DLD1 (cell line): ENCODE measurements around the gene OXCT1.
"Not testable (repeated sequence)": the region's sequence is repeated elsewhere in the genome, so short reads cannot be mapped to it uniquely, and the experiment has no call there.

Source experiments
- in situ Hi-C: cut with HindIII; loops from 2 replicates; pipeline ENCODE4 v1.10.0; 2017; ENCODE audit warnings: low sequenced_read_pairs

OXCT1 gene

DNA sequence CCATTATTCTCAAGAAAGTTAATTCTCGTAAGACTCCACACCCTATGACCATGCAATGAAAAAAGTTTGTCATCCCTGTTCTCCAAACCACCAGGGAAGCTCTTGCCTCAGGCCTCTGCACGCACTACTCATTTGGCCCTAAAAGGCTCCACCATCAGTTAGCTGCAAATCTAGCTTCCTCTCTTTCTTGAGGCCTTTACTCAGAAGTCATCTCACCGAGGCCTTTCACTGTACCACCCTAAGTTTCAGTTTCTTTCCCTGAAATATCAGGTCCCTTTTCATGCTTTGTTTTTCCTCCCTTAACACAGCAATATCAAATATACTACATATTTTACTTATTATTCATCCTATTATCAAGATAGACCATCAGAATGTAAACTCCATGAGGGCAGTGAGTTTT, 39.1 kb downstream of the OXCT1 start:
- in situ Hi-C loops, result no loop called here

DNA sequence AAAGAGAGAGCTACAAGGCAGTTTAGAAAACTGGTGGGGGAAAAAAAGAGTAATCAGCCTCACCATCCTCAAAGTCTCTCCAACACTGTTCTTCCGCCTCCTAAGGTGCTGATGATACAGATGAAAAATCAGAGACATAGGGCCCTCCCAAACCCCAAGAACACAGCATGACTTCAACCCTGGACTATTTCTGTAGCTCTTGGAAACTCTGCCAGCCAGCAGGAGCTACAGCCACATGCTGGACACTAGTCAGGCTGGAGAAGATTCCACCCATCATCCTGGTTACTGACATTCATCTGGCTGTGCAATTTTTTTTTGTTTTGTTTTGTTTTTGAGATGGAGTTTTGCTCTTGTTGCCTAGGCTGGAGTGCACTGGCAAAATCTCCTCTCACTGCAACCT, 42.4 kb downstream of the OXCT1 start:
- in situ Hi-C loops, result no loop called here

DNA sequence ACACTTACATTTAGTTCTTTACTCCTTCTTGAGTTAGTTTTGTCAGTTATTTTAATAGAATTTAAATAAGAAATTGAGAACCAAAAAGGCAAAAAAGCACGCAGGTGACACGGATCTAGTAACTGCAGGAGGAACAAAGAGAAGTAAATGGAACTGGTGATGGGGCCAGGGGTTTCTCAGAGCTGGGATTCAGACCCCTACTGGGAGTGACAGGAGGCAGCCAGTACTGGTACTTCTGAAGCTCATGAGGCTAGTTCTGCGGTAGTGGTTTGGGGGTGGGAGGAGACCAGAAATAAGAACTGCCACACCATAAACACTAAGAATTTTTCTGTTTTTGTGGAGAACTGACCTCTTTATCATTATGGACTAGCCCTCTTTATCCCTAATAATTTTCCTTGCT, 48.2 kb downstream of the OXCT1 start:
- in situ Hi-C loops, result no loop called here

DNA sequence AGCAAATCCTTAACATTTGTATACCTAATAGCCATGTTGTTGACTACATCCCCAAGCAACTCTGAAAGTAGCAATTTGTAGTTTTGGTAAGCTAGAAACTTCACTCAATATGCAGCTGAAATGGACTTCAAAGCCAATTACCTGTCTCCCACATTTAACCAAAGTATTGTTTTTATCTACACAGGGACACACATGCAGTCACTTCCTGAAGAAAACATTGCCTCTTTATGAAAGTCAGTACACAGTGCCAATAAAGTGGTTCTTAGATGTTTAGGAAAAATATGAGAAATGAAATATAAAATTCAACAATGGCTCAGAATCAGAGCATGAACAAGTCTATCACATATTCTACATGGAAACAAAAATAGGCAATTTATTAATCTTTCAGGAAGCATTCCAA, 49.2 kb downstream of the OXCT1 start:
- in situ Hi-C loops, result no loop called here

DNA sequence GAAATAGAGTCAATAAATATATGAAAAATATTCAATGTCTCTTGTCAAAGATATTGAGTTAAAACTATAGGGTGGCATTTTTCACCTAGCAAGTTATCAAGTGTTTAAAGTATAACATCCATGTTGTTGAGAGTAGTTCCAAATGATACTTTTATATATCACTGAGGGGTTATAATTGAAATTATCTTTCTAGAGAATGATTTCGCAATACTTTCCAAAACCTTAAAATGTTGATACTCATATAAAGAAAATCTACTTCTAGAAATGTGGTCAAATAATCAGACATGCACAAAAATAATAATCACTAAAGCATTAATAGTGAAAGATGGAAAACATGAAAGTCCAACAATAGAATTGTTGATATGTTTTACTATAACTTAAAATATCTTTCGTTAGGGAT, 50.1 kb downstream of the OXCT1 start:
- in situ Hi-C loops, result no loop called here

DNA sequence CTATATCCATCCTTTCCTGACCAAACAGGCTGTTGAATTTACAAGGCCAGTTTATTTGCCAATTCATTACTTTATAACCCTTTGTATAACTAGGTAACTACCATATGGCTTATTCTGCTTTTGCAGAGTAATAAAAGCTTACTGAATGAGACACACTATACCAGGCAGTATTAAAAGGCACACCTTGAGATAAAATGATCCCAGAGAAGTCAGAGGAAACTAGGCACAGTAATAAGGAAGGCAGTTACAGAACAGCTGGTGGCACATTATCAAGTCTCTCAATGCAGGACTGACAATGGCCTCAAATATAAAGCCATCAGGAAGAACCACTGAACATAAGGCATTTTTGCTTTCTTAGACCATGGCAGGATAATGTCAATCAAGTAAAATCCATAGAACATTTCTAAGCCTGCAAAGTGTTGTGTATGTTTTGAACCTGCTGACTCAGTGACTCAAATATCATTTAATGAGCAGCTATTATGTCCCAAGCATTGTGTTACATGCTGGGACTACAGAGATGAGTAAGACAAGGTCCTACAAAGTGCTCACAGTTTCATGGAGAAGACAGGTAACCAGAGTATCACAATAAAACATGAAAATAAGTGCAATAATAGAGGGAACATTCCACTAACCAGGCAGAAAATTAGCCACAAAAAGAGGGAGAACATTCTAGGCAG, 52.5 kb downstream of the OXCT1 start:
- in situ Hi-C loops, result no loop called here

DNA sequence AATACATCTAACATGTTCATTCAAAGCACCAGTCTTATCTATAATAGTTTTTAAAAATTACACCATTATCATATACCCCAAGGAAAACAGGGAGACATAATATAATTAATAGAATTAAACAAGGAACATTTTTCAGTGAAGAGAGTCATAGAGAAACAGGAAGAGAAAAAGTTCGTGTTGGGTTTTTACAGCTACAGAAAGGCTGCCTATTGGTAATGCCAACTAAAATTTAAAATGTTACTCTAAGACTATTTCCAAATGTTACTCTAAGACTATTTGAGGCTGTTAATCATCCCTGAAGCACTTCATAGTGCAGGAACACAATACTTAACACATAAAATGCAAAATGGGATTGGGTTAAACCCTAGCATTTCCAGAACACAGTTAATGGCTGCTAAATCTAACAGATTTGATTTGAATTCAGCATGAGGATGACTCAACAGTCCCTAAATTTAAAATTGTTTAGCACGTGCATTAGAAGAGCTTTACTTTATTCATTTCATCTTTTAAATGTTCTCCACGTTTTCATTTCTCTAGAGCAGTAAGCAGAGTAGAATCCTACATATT, 54.5 kb downstream of the OXCT1 start:
- in situ Hi-C loops, result no loop called here

DNA sequence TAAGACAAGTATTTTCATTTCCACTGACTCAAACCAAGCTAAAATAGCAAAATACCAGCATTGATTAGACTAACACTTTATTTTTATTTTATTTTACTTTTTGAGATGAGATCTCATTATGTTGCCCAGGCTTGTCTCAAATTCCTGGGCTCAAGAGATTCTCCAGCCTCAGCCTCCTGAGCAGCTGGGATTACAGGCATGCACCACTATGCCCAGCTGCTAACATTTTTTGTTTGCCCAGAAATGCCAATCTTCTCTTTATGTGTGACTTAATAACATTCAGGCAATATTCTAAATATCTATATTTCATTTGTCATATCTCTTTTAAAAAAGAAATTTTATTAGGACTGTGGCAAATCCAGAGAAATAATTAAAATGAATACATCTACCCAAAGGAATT, 55.0 kb downstream of the OXCT1 start:
- in situ Hi-C loops, result no loop called here

DNA sequence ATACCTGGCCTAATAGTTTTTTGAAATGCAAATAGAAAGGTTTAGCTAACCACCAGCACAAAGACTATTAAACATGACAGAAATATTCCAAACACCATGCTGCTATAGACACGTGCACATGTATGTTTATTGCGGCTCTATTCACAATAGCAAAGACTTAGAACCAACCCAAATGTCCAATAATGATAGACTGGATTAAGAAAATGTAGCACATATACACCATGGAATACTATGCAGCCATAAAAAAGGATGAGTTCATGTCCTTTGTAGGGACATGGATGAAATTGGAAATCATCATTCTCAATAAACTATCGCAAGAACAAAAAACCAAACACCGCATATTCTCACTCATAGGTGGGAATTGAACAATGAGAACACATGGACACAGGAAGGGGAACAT, 55.9 kb downstream of the OXCT1 start:
- in situ Hi-C loops, result not testable (repeated sequence)

DNA sequence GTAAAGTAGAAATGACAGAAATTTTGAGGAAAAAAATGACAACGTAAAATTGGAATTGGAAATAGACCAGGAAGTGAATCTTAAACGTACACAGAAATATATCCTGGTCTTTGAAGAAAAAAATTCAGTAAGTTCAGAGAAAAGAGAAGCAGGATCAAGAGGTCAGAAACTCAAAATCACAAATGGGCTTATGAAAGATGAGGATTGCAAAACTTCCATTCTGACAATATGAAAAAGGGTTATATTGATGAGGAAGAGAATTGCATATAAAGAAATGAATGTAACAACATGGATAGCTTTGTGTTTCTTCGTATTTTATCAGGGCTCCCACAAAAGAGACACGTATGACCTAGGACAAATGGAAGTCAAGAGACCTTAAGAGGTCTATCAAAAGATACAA, 58.1 kb downstream of the OXCT1 start:
- in situ Hi-C loops, result no loop called here

DNA sequence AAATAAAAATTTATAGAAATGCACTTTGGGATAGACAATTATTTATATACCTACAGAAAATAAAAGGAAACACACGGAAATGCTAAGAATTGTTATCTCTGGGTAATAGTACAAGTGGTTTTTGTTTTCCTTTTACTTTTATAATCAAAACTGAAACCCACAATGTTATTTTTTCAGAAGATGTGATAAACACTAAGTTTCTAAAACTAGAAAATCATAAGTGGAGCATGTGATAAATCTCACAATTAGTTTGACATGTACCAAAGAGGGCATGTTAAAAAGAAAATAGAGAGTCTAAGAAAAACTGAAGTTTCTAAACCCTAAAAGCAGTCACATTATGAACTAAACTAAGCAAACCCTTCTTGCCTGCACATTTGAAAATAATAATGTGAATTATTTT, 61.1 kb downstream of the OXCT1 start:
- in situ Hi-C loops, result no loop called here

DNA sequence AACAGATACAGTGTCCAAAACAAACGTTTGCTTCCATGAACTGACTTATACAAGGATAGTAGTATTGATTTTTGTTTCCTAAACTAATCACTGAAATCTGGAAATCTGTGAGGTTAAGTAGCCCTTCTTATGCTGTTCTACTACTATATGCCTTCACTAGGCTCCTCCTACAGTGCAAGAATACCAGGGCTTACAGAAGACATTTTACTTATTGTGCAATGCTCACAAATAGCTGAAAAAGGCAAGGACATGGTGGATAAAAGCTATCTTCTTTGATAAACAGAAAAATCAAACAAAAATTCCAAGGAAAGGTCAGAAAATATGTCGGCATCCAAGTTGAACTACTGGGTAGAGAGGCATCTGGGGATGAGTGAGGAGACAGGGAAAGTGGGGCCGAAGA, 61.9 kb downstream of the OXCT1 start:
- in situ Hi-C loops, result no loop called here

DNA sequence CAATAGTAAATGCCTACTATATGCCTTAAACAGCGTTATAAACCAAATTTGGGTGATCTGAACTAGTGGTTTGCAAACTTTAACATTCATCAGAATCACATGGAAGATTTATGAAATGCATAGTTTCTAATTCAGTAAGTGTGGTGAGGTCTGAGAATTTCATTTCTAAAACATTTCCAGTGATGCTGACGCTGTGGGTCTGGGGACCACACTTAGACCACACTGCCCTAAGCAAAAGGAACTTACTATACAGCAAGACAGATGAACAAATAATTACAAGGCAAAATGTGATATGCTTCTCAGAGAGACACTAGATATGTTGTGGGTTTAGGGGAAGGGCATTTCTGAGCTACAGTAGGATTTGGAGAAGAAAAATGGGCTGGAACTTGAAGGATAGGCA, 72.6 kb downstream of the OXCT1 start:
- in situ Hi-C loops, result no loop called here

DNA sequence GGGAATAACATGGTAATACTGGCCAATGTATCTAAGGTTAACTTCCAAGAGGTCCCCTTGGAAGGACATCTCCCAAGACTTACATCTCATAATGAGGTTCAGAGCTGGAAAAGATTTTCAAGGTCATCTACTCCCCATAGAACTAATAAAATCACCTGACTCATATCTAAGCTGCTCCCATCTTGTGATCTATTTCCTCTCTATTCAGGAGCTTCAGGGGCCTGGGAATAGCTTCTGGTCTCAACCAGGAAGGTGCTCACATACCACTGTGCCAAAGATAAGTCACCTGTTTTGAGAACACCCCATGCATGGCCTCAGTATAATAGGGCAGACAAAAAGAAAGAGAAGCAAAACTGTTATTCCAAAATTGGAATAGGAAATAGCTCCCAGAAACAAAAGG, 74.2 kb downstream of the OXCT1 start:
- in situ Hi-C loops, result no loop called here

DNA sequence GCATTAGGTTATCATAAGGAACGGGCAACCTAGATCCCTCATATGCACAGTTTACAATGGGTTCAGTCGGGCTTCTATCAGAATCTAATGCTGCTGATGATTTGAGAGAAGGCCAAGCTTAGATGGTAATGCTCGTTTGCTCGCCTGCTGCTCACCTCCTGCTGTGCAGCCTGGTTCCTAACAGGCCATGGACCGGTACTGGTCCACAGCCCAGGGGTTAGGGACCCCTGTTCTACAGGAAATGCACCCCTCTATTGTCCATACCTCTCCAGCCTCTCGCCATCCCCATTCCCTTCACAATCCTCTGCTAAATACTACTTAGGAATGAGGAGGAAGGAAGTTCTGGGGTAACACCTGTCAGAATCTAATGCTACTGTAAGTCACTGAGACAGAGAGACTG, 75.1 kb downstream of the OXCT1 start:
- in situ Hi-C loops, result no loop called here

DNA sequence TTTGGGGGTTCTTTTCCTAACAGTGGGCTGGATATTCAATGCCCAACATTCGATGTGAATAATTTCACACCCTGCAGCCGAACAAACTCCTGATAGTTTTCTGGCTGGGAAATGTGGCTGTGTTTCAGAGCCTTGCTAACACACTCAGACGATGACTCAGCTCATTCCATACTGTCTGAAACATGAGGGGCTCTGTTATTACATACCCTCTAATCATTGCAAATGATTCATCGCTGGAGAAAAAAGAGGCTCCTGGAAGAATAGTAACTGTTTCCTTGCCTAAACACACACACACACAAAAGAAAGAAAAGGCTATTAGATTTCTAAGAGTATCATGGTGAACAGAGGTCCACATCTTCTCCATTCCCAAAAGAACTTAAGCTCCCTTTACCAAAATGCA, 75.8 kb downstream of the OXCT1 start:
- in situ Hi-C loops, result no loop called here

DNA sequence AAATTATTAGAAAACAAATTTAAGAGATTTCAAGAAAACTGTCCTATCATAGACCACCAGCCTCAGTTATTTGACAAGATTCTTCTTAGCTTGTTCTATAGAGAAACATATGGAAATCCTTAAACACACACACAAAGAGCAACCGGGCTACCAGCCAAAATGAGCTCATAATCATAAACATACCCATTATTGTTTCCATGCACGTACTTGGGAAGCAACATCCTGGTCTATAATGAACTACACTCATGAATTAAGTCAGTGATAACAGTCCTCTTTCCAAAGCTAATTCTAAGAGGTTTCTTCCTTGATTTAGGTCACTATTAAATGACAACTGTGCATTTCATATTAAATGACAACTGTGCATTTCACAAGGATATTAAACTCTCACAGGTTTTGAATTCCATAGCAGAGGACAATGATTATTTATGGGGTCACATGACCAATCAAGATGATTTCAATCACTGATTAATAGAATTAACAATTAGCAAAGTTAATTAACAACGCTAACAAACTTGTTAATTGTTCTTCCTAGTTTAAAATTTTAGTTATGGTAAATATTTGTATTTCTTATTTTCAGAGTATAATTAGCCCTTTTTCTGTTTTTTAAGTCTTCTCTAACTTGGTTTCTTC, 77.0 kb downstream of the OXCT1 start:
- in situ Hi-C loops, result no loop called here

DNA sequence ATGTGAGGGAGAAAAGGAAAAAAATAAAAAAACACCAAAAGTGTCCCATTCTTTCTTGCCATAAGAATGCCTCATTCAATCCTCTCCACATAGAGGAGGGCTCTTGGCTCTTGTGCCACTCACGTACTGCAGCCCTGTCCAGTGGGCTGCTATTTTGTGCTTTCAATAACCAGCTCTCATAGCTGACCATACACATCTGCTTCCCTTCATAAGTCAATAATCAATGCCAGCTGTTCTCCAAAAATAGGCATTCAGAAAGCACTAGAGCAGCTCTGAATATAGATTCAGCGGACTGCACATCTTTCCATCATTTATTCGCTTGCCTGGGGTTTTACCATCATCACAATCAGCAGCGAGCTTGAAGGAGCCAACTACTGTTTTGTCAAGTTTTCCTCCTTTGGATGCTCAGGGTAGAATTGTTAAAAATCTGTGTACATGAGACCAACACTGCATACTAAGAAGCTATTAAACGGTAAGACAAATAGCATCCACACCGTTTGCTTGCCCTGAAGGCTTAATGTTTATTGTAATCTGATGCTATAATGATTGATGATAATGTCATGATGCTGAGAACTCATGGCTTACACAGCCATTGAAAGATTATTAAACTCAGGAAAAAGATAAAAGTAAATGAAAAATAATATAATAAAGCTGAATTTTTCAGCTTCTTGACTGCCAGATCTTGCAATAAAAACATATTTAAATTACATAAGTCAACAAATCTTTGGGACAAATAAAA, 80.0 kb downstream of the OXCT1 start:
- in situ Hi-C loops, result no loop called here

DNA sequence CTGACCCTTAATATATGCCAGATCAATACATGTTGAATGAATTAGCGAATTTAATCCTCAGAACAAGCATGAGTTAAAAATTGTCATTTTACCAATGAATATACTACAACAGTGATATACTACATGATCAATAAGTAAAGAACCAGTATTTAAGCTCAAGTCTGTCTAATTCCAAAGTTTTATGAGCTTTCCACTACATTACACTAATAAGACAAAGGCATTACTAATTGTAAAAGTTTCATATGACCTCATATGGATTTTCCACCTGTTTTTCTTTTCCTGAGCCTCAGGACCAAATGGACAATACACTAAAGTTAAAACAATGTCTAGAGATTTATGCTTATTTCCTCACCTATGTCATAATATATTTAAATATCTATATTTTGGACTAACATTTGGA, 80.8 kb downstream of the OXCT1 start:
- in situ Hi-C loops, result no loop called here

DNA sequence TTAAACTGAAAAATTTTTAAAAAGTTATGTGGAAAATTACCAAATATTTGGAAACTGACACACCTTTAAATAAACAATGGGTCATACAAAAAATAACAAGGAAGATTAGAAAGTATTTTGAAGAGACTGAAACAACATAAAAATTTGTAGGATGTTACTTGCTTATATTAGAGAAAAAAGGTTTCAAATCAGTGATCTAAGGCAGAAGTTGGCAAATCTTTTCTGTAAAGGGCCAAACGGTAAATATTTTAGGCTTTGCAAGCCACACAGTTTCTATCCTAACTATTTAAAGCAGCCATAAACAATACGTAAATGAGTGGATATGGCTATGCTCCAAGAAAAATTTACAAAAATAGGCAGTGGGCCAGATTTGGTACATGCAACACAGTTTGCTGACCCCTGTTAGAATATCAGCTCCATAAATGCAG, 81.3 kb downstream of the OXCT1 start:
- in situ Hi-C loops, result no loop called here

DNA sequence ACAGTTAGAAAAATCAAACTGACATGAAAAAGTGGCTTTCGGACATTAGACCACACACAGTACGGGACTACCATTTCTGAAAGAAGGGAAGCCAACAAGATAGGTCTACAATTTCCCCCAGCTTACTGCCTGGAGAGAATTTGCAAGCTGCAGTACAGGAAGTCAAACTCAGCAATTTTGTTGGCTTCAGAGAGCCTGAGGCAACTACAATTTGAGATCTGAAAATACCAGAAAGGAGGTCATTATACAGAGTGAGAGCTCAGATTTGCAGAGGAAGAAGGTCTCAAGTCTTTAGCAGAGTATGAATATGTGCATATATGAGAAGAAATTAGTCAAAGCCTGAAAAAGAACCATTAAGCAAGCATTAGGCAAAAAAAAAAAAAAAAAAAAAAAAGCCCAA, 83.0 kb downstream of the OXCT1 start:
- in situ Hi-C loops, result no loop called here

DNA sequence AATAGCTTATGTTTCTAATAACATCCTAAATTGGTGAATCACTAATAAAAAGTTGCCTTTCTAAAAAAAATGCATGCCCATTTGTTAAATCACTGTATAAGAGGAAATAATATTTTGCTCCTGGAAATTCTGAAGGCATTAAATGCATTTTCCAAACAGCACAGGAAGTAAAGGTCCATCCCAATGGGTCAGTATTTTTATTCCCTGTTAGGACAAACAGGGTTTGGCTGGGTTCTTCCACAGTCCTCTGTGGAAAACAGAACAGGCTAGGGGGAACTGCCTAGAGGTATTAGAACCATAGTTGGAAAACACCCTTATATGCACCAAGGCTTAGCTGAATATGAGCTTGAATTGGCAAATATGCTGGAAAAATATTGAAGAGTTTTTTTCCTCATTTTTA, 85.2 kb downstream of the OXCT1 start:
- in situ Hi-C loops, result no loop called here
